ENCODE data around the gene RAP1GAP2. TPM values are rescaled to one million over a fixed set of nuclear protein-coding genes. Genes with fewer than 3 reads are reported as not detected.

Gene RAP1GAP2
- total RNA-seq (1 to 10 TPM in 1 of 4 donors, under 1 TPM in 3; 0.42 to 2.0 (median 0.89) TPM), polyA plus RNA-seq (1 to 10 TPM in 1 of 3 donors, under 1 TPM in 2; 0.25 to 1.9 (median 0.47) TPM)
- long read RNA-seq, donor 1 = 0 reads
- long read RNA-seq, donor 2 = 0 reads

GRCh38 chr17:2796164-2797125 is at the start of gene RAP1GAP2:
RAP1GAP2 (plus strand) TSS chr17:2796438; CDS start chr17:2796528, 90 bp downstream.
- H3K36me3 ChIP-seq (ENCODE audit: insufficient read depth in 1 of 2, low read depth in 1 of 2) = no peaks in the 10 kb centered on the region
- peak; percentile 60 to 81 for DNase-seq
- peaks cover 0 to 39% (median 8%) of the 10 kb centered on the region in 3 donors for H3K27me3 ChIP-seq (ENCODE audit: insufficient read depth in 3 of 3, low read length in 2 of 3)
- no peak within 1 kb of the TSS for H3K27ac ChIP-seq
- peak within 1 kb of the TSS; percentile 34 for H3K4me3 ChIP-seq
- H3K4me1 ChIP-seq = no peaks in the 10 kb centered on the region
- peak in 3 of 4 donors; percentile 43 to 63 (median 48) for ATAC-seq
- intact Hi-C loops (cut with DNase I) = no loop called here
- 63 to 67% (median 64%) methylated on average over 39 of the region's 39 CpGs for WGBS, 3 donors
- H3K9me3 ChIP-seq = no peaks in the 10 kb centered on the region
- no peak for TF ChIP-seq CTCF (IDR thresholded peaks at IDR 0.05)

GRCh38 chr17:2749058-2749783 is 47.0 kb upstream of the RAP1GAP2 start, which contains the start of gene CCDC92B:
CCDC92B (minus strand) TSS chr17:2749652; CDS start chr17:2735145, 14,507 bp downstream.
- intact Hi-C loops (cut with DNase I) = no loop called here
- Histone ChIP-seq H3K4me1 (no peaks in the 10 kb centered on the region), H3K4me3 (no peak within 1 kb of the TSS), H3K36me3 (ENCODE audit: insufficient read depth in 1 of 2, low read depth in 1 of 2) (no peaks in the 10 kb centered on the region), H3K27me3 (ENCODE audit: insufficient read depth in 3 of 3, low read length in 2 of 3) (peaks cover 0 to 64% (median 6%) of the 10 kb centered on the region in 3 donors), H3K9me3 (no peaks in the 10 kb centered on the region), H3K27ac (no peak within 1 kb of the TSS)
- 3 to 5% (median 4%) methylated on average over 8 to 72 of the region's 76 CpGs for WGBS, 3 donors
- DNase-seq (no peak), ATAC-seq (no peak)
- no peak for TF ChIP-seq CTCF (IDR thresholded peaks at IDR 0.05)

GRCh38 chr17:2749784-2750181 is 46.5 kb upstream of the RAP1GAP2 start:
- peaks cover 0 to 70% (median 8%) of the 10 kb centered on the region in 3 donors for H3K27me3 ChIP-seq (ENCODE audit: insufficient read depth in 3 of 3, low read length in 2 of 3)

GRCh38 chr17:2750721-2751120 is 45.5 kb upstream of the RAP1GAP2 start:
- DNase-seq = no peak

More at GRCh38 chr17:2749784-2750181, 46.5 kb upstream of the RAP1GAP2 start:
- intact Hi-C loops (cut with DNase I) = no loop called here
- 0 to 3% (median 1%) methylated on average over 26 to 35 of the region's 35 CpGs for WGBS, 3 donors
- DNase-seq (peak; percentile 67 to 81), ATAC-seq (peak; percentile 90 to 96 (median 94))
- H3K4me3 ChIP-seq = no peak overlapping the region
- no peaks in the 10 kb centered on the region for H3K9me3 ChIP-seq
- no peak overlapping the region for H3K27ac ChIP-seq
- no peaks in the 10 kb centered on the region for H3K36me3 ChIP-seq (ENCODE audit: insufficient read depth in 1 of 2, low read depth in 1 of 2)
- TF ChIP-seq CTCF (IDR thresholded peaks at IDR 0.05) = no peak
- H3K4me1 ChIP-seq = no peaks in the 10 kb centered on the region

More at GRCh38 chr17:2750721-2751120, 45.5 kb upstream of the RAP1GAP2 start:
- no peak overlapping the region for H3K4me3 ChIP-seq
- no peaks in the 10 kb centered on the region for H3K36me3 ChIP-seq (ENCODE audit: insufficient read depth in 1 of 2, low read depth in 1 of 2)
- H3K4me1 ChIP-seq = no peaks in the 10 kb centered on the region
- no peak overlapping the region for H3K27ac ChIP-seq
- no peak for TF ChIP-seq CTCF (IDR thresholded peaks at IDR 0.05)
- intact Hi-C loops (cut with DNase I) = no loop called here
- ATAC-seq = no peak
- H3K9me3 ChIP-seq = no peaks in the 10 kb centered on the region
- WGBS, 3 donors = 70 to 78% (median 76%) methylated on average over 2 of the region's 2 CpGs
- peaks cover 0 to 75% (median 12%) of the 10 kb centered on the region in 3 donors for H3K27me3 ChIP-seq (ENCODE audit: insufficient read depth in 3 of 3, low read length in 2 of 3)

Measured in psoas muscle (tissue), 8 donors.